ENCODE measurements around the gene C2orf78.
A peak's percentile ranks its signal among the peaks of the same experiment; 100 is the strongest.

The C2orf78 gene

GRCh38 chr2:73838889-73839534 lies 55.0 kb downstream of the C2orf78 start:
- Mint-ChIP-seq H3K9me3 (no peaks in the 10 kb centered on the region), H3K27me3 (no peaks in the 10 kb centered on the region), H3K27ac (no peak overlapping the region), H3K36me3 (ENCODE audit: low read depth) (peaks cover 25% of the 10 kb centered on the region), H3K4me3 (no peak overlapping the region), H3K4me1 (peaks cover 19% of the 10 kb centered on the region)
- DNase-seq (no peak), ATAC-seq (no peak)

- Mint-ChIP-seq H3K4me1 (peaks cover 16% of the 10 kb centered on the region), H3K36me3 (ENCODE audit: low read depth) (peaks cover 26% of the 10 kb centered on the region), H3K27ac (no peak overlapping the region), H3K9me3 (no peaks in the 10 kb centered on the region), H3K4me3 (no peak overlapping the region), H3K27me3 (no peaks in the 10 kb centered on the region)
- no peak for ATAC-seq
- no peak for DNase-seq
Observed at GRCh38 chr2:73839653-73840411, 55.8 kb downstream of the C2orf78 start.

GRCh38 chr2:73841912-73842738 lies 58.1 kb downstream of the C2orf78 start:
- Mint-ChIP-seq H3K4me1 (peaks cover 16% of the 10 kb centered on the region), H3K27me3 (no peaks in the 10 kb centered on the region), H3K36me3 (ENCODE audit: low read depth) (peaks cover 38% of the 10 kb centered on the region), H3K27ac (no peak overlapping the region), H3K9me3 (no peaks in the 10 kb centered on the region), H3K4me3 (no peak overlapping the region)
- ATAC-seq (no peak), DNase-seq (no peak)

- H3K9me3 Mint-ChIP-seq: no peaks in the 10 kb centered on the region
- H3K27me3 Mint-ChIP-seq: no peaks in the 10 kb centered on the region
- no peak for DNase-seq
- H3K4me3 Mint-ChIP-seq: no peak overlapping the region
- H3K36me3 Mint-ChIP-seq (ENCODE audit: low read depth): peaks cover 41% of the 10 kb centered on the region
- H3K27ac Mint-ChIP-seq: no peak overlapping the region
- no peak for ATAC-seq
- peaks cover 15% of the 10 kb centered on the region for H3K4me1 Mint-ChIP-seq
Observed at GRCh38 chr2:73842739-73843019, 58.7 kb downstream of the C2orf78 start.

- no peak overlapping the region for H3K27ac Mint-ChIP-seq
- DNase-seq (no peak), ATAC-seq (no peak)
- peaks cover 46% of the 10 kb centered on the region for H3K36me3 Mint-ChIP-seq (ENCODE audit: low read depth)
- no peaks in the 10 kb centered on the region for H3K27me3 Mint-ChIP-seq
- H3K9me3 Mint-ChIP-seq: no peaks in the 10 kb centered on the region
- peaks cover 8% of the 10 kb centered on the region for H3K4me1 Mint-ChIP-seq
- no peak overlapping the region for H3K4me3 Mint-ChIP-seq
Observed at GRCh38 chr2:73844087-73844486, 60.1 kb downstream of the C2orf78 start.

- H3K4me1 Mint-ChIP-seq: no peaks in the 10 kb centered on the region
- ATAC-seq: no peak
- no peaks in the 10 kb centered on the region for H3K9me3 Mint-ChIP-seq
- no peak overlapping the region for H3K4me3 Mint-ChIP-seq
- peaks cover 49% of the 10 kb centered on the region for H3K36me3 Mint-ChIP-seq (ENCODE audit: low read depth)
- no peak overlapping the region for H3K27ac Mint-ChIP-seq
- no peak for DNase-seq
- no peaks in the 10 kb centered on the region for H3K27me3 Mint-ChIP-seq
Observed at GRCh38 chr2:73850009-73850408, 66.0 kb downstream of the C2orf78 start.

GRCh38 chr2:73851274-73851673 lies 67.3 kb downstream of the C2orf78 start:
- H3K4me1 Mint-ChIP-seq: peaks cover 8% of the 10 kb centered on the region
- no peaks in the 10 kb centered on the region for H3K27me3 Mint-ChIP-seq
- H3K27ac Mint-ChIP-seq: peak overlapping the region; percentile 79
- H3K9me3 Mint-ChIP-seq: no peaks in the 10 kb centered on the region
- H3K36me3 Mint-ChIP-seq (ENCODE audit: low read depth): peaks cover 50% of the 10 kb centered on the region
- DNase-seq (no peak), ATAC-seq (no peak)
- H3K4me3 Mint-ChIP-seq: no peak overlapping the region

- no peaks in the 10 kb centered on the region for H3K9me3 Mint-ChIP-seq
- peaks cover 50% of the 10 kb centered on the region for H3K36me3 Mint-ChIP-seq (ENCODE audit: low read depth)
- no peak overlapping the region for H3K27ac Mint-ChIP-seq
- H3K4me3 Mint-ChIP-seq: no peak overlapping the region
- H3K27me3 Mint-ChIP-seq: no peaks in the 10 kb centered on the region
- H3K4me1 Mint-ChIP-seq: peaks cover 16% of the 10 kb centered on the region
- peak; percentile 66 for ATAC-seq
- DNase-seq: no peak
Observed at GRCh38 chr2:73852020-73852419, 68.0 kb downstream of the C2orf78 start.

- no peak overlapping the region for H3K27ac Mint-ChIP-seq
- DNase-seq (no peak), ATAC-seq (no peak)
Observed at GRCh38 chr2:73855526-73855925, 71.5 kb downstream of the C2orf78 start.

GRCh38 chr2:73856214-73856613 lies 72.2 kb downstream of the C2orf78 start:
- H3K9me3 Mint-ChIP-seq: no peaks in the 10 kb centered on the region
- ATAC-seq (peak; percentile 70), DNase-seq (no peak)
- H3K4me1 Mint-ChIP-seq: peaks cover 50% of the 10 kb centered on the region
- peak overlapping the region; percentile 52 for H3K27ac Mint-ChIP-seq
- H3K36me3 Mint-ChIP-seq (ENCODE audit: low read depth): peaks cover 55% of the 10 kb centered on the region
- no peak overlapping the region for H3K4me3 Mint-ChIP-seq
- H3K27me3 Mint-ChIP-seq: no peaks in the 10 kb centered on the region

More at GRCh38 chr2:73855526-73855925, 71.5 kb downstream of the C2orf78 start:
- Mint-ChIP-seq H3K4me3 (no peak overlapping the region), H3K27me3 (no peaks in the 10 kb centered on the region), H3K4me1 (peaks cover 46% of the 10 kb centered on the region), H3K36me3 (ENCODE audit: low read depth) (peaks cover 54% of the 10 kb centered on the region), H3K9me3 (no peaks in the 10 kb centered on the region)

GRCh38 chr2:73859721-73860586 lies 76.0 kb downstream of the C2orf78 start:
- DNase-seq: peak; percentile 40
- H3K27me3 Mint-ChIP-seq: no peaks in the 10 kb centered on the region
- ATAC-seq: peak; percentile 97

GRCh38 chr2:73862987-73863386 lies 79.0 kb downstream of the C2orf78 start:
- Mint-ChIP-seq H3K36me3 (ENCODE audit: low read depth) (peaks cover 59% of the 10 kb centered on the region), H3K27me3 (no peaks in the 10 kb centered on the region), H3K27ac (no peak overlapping the region)

More at GRCh38 chr2:73859721-73860586, 76.0 kb downstream of the C2orf78 start:
- H3K27ac Mint-ChIP-seq: peak overlapping the region; percentile 83
- peaks cover 77% of the 10 kb centered on the region for H3K36me3 Mint-ChIP-seq (ENCODE audit: low read depth)
- H3K9me3 Mint-ChIP-seq: no peaks in the 10 kb centered on the region
- peaks cover 50% of the 10 kb centered on the region for H3K4me1 Mint-ChIP-seq
- peak overlapping the region; percentile 15 for H3K4me3 Mint-ChIP-seq

More at GRCh38 chr2:73862987-73863386, 79.0 kb downstream of the C2orf78 start:
- Mint-ChIP-seq H3K4me3 (no peak overlapping the region), H3K9me3 (no peaks in the 10 kb centered on the region), H3K4me1 (peaks cover 26% of the 10 kb centered on the region)
- ATAC-seq (no peak), DNase-seq (no peak)
